ENCODE data around the gene CXorf49. TPM values are rescaled to one million over a fixed set of nuclear protein-coding genes. Genes with fewer than 3 reads are reported as not detected.

CXorf49 gene
- total RNA-seq, 3 donors from 2014 or later = not detected

DNA sequence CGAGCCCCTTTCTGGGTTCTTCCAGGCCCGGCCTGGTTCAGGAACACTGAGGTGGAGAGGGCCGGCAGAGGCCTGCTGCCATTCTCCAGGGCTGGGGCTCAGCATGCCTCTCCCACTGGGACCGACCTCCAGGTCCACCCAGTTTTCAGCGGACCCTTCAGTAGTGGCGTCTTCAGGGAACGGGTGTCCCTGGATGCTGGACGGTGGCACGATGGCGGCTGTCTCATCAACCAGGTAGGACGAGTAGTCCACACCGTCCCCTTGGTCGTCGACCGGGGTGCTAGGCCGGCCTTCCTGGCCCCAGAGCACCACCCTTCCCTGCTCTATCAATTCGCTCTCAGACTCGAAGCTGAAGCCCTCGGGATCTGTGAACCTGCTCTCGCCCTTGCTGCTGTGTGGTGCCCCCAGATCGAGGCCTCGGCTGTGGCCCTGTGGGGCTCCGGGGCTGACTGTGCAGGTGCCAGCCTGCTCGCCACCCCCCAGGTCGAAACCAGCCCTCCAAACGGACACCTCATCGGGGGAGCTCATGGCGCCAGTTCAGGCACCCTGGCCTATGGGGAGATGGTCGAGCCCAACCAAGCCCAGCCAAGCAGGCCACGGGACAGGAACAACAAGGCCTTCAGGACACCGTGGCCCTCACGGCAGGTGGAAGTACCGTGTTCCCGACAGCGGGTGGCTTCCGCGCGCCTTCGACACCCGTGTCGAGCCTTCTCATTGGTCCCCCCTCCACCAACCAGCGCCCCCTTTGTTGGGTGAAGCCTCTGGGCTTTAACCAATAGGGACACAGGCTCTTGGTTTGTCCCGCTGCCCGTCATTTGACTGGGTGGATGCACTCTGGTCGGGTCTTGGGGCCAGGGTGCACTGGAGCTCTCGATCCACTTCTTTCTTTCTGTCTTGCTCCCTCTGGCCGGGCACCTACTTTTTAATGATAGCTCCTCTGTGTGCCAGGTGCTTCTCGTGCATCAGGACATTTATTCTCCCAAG is 51.6 kb downstream of the CXorf49 start:
- Histone ChIP-seq H3K4me1 (no peaks in the 10 kb centered on the region), H3K27me3 (peaks cover 0 to 44% of the 10 kb centered on the region in 2 donors), H3K9me3 (no peaks in the 10 kb centered on the region), H3K4me3 (no peak overlapping the region), H3K36me3 (no peaks in the 10 kb centered on the region), H3K27ac (no peak overlapping the region)
- intact Hi-C loops (cut with DNase I; ENCODE audit: low total_unique reads) = no loop called here
- DNase-seq (ENCODE audit: low spot score in 2 of 2) = no peak
- TF ChIP-seq POLR2AphosphoS5 (IDR thresholded peaks at IDR 0.05) = no peak
- TF ChIP-seq CTCF (IDR thresholded peaks at IDR 0.05) = no peak
- TF ChIP-seq POLR2A (IDR thresholded peaks at IDR 0.05) = no peak

GRCh38 chrX:71665747-71666146 is 52.3 kb downstream of the CXorf49 start:
- no peak for TF ChIP-seq POLR2AphosphoS5 (IDR thresholded peaks at IDR 0.05)
- no peak for DNase-seq (ENCODE audit: low spot score in 2 of 2)
- Histone ChIP-seq H3K4me3 (no peak overlapping the region), H3K9me3 (no peaks in the 10 kb centered on the region), H3K4me1 (no peaks in the 10 kb centered on the region), H3K36me3 (no peaks in the 10 kb centered on the region), H3K27me3 (peaks cover 0 to 44% of the 10 kb centered on the region in 2 donors), H3K27ac (no peak overlapping the region)
- intact Hi-C loops (cut with DNase I; ENCODE audit: low total_unique reads) = no loop called here

DNA sequence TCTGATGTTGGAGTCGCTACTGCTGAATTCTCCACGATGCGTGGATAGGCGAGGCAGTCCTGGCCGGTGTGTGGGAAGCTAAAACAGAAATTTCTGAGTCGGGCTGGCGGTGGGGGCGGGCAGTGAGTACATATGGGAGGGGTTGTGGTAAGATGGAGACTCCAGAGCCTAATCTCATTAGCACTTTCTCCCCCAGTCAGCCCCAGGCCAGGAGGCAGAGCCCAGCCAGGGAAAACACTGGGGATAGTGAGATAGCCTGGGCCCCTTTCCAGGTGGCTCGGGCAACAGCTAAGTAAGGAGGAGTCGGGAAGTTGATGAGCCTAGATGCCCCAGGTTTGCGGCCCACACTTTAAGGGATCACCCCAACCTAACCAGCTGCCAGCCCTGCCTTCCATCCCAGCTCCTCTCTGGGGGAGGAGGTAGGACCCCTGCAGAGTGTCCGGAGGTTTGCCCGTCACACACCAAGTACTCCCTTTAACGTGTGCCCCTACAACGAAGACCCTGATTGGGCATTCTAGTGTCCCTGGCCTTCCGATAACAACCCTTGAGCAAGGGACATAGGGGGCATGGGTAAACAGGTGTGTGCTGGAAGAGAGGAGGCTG is 53.1 kb downstream of the CXorf49 start:
- Histone ChIP-seq H3K36me3 (no peaks in the 10 kb centered on the region), H3K27ac (no peak overlapping the region), H3K4me3 (no peak overlapping the region), H3K9me3 (no peaks in the 10 kb centered on the region), H3K27me3 (peaks cover 0 to 42% of the 10 kb centered on the region in 2 donors), H3K4me1 (no peaks in the 10 kb centered on the region)
- no peak for TF ChIP-seq POLR2AphosphoS5 (IDR thresholded peaks at IDR 0.05)
- intact Hi-C loops (cut with DNase I; ENCODE audit: low total_unique reads) = no loop called here
- no peak for DNase-seq (ENCODE audit: low spot score in 2 of 2)

Other genes with a start within 250 kb of the CXorf49 start
- 100 to 1,000 TPM; 169 to 345 (median 214) TPM for gene OGT, start 185.2 kb downstream of the CXorf49 start, total RNA-seq
- gene GCNA, start 139.8 kb downstream of the CXorf49 start, total RNA-seq = 1 to 10 TPM; 2.3 to 3.0 (median 2.6) TPM
- gene CXCR3, start 99.8 kb downstream of the CXorf49 start, total RNA-seq = not detected
- not detected for gene CXorf49B, start 45.1 kb upstream of the CXorf49 start, total RNA-seq
- 1 to 10 TPM; 5.4 to 9.2 (median 5.8) TPM for gene NHSL2, start 192.6 kb upstream of the CXorf49 start, total RNA-seq

Measured in breast epithelium (tissue), 4 donors.